GM19452 (cell line): ENCODE measurements around the gene PLAU.
"Not testable (repeated sequence)": the region's sequence is repeated elsewhere in the genome, so short reads cannot be mapped to it uniquely, and the experiment has no call there.

Experiments
- ATAC-seq: cut with Tn5 transposase; IDR thresholded peaks from one replicate; pipeline ENCODE4 v1.9.1; 2021; ENCODE audit not compliant: unreplicated experiment

Gene PLAU

DNA sequence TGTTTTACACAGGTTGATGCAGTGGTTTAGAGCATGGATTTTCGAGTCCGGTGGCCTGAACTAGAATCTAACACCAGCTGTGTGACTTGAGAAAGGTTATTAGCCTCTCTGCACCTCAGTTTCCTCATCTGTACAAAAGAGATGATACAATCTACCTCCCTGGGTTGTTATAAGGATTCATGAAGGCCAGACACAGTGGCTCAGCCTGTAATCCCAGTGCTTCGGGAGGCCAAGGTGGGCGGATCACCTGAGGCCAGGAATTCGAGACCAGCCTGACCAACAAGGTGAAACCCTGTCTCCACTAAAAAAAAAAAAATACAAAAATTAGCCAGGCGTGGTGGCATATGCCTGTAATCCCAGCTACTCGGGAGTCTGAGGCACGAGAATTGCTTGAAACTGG lies 8.5 kb downstream of the PLAU start:
- ATAC-seq, result not testable (repeated sequence)

- ATAC-seq, result no peak
Measured at GRCh38 chr10:73920089-73920488, 9.2 kb downstream of the PLAU start.

- ATAC-seq, result no peak
Measured at GRCh38 chr10:73922007-73922863, 11.3 kb downstream of the PLAU start.

DNA sequence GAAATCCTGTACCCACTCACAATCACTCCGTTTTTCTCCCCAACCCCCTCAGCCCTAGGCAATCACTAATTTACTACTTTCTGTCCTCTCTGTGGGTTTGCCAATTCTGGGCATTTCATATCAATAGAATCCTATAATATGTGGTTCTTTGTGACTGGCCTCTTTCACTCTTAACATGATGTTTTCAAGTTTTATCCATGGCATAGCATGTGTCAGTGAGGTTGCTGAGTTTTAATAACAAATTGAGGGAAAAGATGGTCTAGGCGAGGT lies 11.9 kb downstream of the PLAU start:
- ATAC-seq, result no peak

DNA sequence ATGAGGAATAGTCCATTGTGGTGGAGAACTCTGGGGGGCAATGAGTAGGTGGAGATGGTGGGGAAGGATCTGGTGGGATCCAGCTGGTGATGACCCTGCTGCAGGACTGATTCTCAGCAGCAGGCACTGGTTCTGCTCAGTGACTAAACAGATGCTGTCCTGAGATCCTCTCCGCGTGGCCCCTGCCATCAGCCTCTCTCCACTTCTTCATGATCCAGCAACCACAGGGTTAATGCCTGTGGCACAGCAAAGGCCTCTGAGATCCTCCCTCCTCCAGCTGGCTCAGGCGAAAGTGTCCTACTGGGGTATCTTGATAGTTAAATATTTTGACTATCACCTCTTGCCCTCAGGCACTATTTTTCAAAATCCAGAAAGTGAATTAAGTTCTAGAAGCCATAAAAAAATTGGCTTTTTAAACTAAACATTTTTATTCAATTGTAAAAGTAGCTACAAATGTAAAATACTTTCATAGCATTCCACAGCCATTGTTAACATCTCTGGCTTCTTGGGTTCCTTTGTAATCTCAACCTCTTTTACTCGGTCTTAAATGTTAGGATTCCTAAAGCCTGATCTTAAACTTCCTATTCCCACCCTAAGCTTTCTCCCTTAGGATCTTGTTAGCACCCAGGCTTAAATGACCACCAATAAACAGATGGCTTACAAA lies 13.1 kb downstream of the PLAU start:
- ATAC-seq, result no peak

DNA sequence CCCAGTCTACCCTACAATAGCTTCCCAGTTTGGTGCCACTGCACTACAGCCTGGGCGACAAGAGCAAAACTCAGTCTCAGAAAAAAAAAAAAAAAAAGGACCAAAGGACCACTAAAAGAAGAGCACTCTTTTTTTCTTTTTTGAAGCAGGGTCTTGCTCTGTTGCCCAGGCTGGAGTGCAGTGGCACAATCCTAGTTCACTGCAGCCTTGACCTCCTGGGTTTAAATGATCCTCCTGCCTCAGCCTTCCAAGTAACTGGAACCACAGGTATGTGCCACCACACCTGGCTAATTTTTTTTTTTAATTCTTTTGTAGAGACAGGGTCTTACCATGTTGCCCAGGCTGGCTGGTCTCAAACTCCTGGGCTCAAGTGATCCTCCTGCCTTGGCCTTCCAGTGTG lies 14.0 kb downstream of the PLAU start:
- ATAC-seq, result no peak

GRCh38 chr10:73925539-73925938 lies 14.6 kb downstream of the PLAU start:
- ATAC-seq, result no peak

- no peak for ATAC-seq
Measured at GRCh38 chr10:73926152-73926764, 15.3 kb downstream of the PLAU start.

- not testable (repeated sequence) for ATAC-seq
Measured at GRCh38 chr10:73930630-73931327, 19.8 kb downstream of the PLAU start.

DNA sequence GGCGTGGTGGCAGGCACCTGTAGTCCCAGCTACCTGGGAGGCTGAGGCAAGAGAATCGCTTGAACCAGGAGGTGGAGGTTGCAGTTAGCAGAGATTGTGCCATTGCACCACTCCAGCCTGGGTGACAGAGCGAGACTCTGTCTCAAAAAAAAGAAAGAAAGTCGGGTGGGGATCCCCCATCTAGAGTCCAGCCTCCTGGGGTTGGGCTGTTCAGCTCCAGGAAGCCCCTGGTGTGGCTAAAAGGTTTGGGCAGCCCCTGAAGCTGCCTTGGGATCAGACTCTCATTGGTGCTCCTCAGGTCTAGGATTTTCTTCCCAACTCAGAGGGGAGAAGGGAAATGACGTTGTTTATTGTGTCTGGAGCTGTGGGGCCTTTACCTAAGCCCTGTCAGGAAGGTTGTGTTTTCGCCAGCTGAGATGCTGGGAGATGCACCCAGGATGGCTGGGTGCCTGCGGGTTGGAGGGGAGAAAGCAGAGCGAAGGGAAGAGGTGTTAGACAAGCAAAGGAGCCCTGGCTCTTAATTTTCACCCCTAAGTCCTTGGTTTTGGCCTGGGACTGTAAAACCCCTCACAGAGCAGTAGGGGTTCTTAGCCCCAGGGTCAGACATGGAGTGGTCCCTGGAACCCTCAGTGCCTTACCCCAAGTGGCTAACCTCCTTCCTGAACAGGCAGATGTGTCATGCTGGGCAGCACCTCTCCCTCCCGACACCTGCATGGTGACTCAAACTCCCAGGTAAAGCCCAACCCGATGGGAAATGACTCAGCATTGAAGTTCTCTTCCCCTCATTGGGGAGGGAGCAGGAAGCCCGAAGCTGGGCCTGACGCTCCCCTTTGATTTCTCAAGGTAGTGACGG lies 21.1 kb downstream of the PLAU start:
- peak; percentile 53 for ATAC-seq

DNA sequence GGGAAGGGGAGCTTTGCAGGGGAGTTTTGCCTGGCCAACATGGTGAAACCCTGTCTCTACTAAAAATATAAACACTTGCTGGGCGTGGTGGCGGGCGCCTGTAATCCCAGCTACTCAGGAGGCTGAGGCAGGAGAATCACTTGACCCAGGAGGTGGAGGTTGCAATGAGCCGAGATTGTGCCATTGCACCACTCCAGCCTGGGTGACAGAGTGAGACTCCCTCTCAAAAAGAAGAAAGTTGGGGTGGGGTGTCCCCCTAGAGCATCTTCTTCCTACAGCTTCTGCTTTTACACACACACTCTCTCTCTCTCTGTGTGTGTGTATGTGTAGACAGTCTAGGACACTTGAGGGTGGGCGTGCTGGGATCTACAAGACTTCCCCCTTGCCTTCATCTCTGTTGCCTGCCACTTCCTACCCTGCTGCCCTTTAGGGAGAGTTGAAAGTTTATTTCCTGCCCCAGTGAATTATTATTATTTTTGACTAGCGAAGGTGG lies 21.7 kb downstream of the PLAU start:
- ATAC-seq, result no peak

DNA sequence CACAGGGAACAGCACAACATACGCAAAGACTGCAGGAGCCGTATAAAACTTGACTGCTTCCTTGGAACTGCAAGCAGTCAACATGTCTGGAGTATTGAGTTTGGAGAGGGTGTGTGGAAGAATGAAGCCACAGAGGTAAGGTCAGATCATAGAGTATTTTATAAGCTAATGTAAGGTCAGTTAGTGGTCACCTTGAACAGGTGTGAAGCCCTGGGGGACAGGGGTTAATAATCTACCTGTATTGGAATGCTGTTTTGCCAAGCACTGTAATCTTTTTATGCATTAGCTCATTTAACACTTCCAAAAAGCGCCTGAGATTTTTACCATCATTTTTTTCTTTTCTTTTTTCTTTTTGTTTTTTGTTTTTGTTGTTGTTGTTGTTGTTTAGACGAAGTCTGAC lies 23.1 kb downstream of the PLAU start:
- no peak for ATAC-seq

DNA sequence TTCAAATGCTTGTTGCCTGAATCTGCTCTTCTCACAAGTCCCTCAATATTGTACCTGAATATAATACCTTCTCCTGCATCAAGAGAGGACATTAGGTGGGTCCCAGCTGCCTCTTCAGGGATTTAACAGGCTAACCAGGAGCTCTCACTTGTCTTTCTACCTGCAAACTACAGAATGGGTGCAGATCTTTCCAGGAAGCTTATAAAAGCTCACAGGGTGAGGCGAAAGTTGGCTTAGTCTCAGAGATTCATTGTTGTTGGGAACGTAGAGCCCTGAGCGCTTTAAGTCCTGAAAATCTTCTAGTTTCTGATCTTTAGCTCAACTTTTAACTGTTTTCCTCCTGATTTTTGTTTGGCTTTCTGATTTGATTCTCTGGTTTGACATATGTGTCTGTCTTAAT lies 25.0 kb downstream of the PLAU start:
- no peak for ATAC-seq

DNA sequence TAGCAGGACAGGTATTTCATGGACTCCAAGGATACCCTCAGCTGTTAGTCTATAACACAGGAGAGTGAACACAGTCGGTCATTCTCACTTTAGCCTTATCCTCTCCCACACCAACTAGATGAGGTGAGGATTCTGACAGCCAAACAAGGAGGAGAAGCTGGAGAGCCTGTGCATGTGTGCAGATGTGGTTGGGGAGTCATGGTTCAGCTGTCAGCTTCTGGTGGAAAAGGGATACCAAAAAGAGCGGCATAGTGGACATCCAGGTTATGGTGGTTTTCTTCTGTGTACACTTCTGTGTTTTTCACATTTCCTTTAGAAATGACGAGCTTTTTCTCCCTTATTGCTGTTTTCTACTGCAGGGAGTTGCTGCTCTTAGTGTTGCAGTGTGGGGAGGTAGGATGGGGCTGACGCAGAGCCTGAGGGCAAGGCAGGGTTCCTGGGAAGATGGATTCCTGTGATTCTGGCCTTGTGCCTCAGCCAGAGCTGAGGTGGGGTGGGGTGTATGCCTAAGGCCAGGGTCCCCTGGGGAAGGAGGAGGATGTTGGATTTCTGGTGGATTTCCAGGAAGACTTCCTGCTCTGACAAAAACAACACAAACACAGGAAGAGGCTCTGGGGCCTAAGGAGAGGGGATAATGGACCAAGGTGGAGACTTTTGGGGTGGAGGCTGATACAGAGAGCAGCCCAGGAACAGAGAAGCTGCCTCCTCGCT lies 26.6 kb downstream of the PLAU start:
- ATAC-seq, result no peak

- peak; percentile 86 for ATAC-seq
Measured at GRCh38 chr10:73940634-73941221, 29.8 kb downstream of the PLAU start.

GRCh38 chr10:73941300-73941699 lies 30.4 kb downstream of the PLAU start:
- ATAC-seq, result no peak

DNA sequence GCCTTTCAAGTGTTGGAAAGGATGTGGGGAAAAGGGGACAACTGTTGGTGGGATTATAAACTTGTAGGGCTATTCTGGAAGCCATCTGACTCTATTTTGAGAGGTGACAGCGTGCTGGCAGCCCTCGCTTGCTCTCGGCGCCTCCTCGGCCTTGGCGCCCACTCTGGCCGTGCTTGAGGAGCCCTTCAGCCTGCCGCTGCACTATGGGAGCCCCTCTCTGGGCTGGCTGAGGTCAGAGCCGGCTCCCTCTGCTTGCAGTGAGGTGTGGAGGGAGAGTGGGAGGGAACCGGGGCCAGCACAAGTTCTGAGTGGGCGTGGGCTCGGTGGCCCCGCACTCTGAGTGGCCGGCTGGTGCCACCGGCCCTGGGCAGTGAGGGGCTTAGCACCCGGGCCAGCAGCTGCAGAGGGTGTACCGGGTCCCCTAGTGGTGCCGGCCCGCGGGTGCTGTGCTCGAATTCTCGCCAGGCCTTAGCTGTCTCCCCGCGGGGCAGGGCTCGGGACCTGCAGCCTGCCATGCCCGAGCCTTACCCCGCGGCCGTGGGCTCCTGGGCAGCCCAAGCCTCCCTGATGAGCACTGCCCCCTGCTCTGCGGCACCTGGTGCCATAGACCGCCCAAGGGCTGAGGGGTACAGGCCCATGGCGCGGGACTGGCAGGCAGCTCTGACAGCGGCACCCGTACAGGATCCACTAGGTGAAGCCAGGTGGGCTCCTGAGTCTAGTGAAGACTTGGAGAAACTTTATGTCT lies 33.6 kb downstream of the PLAU start:
- no peak for ATAC-seq

DNA sequence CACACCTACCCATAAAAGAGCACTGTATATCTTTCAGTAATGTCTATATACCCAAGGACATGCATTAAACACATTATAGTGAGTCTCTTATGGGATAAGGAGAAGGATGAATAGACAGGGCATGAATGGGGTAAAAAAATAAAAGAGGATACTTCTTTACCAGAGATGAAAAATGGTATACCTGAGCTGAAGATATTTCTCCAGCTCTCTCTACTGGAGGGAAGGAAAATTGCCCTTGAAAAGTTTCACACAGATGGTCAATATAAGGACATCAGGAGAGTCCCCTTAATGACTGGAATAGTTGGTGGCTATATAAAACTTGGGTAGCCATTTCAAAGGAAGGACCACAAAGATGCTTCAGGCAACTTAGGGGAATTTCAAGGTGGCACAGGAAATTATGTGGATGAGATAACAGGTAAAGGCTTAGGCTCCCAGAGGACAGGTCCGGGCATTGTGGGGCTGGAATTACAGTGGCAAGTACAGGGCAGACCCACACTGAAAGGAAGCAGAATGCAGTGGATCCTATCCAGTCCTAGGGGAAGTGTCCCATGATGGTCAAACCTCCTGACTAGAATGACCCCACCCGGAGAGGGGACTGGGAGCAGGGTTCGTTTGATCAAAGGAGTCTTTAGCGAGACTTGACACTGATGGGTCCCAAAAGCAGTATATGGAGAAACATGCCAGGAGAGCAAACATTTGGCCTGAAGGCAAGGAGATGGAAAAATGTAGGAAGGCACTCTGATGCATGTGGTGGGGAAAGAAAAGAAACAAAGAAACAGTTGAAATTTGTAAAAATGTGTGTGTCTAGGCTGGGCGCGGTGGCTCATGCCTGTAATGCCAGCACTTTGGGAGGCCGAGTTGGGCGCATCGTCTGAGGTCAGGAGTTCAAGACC lies 35.6 kb downstream of the PLAU start:
- no peak for ATAC-seq
